ENCODE data around the gene UBA3.

UBA3 gene

GRCh38 chr3:69012100-69012799 lies 67.9 kb downstream of the UBA3 start:
- DNase-seq (ENCODE audit: low read depth in 2 of 2) = no peak

GRCh38 chr3:69011096-69011730 lies 69.0 kb downstream of the UBA3 start:
- no peak for DNase-seq (ENCODE audit: low read depth in 2 of 2)

- DNase-seq (ENCODE audit: low read depth in 2 of 2) = no peak
Observed at GRCh38 chr3:69009559-69010410, 70.4 kb downstream of the UBA3 start.

- DNase-seq (ENCODE audit: low read depth in 2 of 2) = no peak
Observed at GRCh38 chr3:69008980-69009379, 71.2 kb downstream of the UBA3 start.

GRCh38 chr3:69005791-69006482 lies 74.2 kb downstream of the UBA3 start:
- DNase-seq (ENCODE audit: low read depth in 2 of 2) = no peak

- no peak for DNase-seq (ENCODE audit: low read depth in 2 of 2)
Observed at GRCh38 chr3:69005071-69005790, 74.9 kb downstream of the UBA3 start.
